ENCODE measurements around the gene CRYBA4.

GRCh38 chr22:26675687-26676268 is 54.0 kb downstream of the CRYBA4 start:
- TF ChIP-seq CTCF (conservative IDR thresholded peaks at IDR 0.05) (no peak), EZH2 (IDR thresholded peaks at IDR 0.05; ENCODE audit: low read depth) (no peak)

Measured in PC-9 (cell line).